Hepatocyte (in vitro differentiated cells): Measurements from ENCODE around the gene IFNA7.

Experiments
- EZH2 ChIP-seq: fragments of 200-600 bp; sonication (generic); IDR thresholded peaks from 2 replicates; pipeline ENCODE4 v1.6.1; 2016; ENCODE audit warnings: antibody characterized with exemption, mild to moderate bottlenecking, borderline replicate concordance
- EZH2phosphoT487 ChIP-seq: fragments of 200-600 bp; sonication (generic); IDR thresholded peaks from one replicate; pipeline ENCODE4 v1.6.1; 2018; ENCODE audit warnings: antibody characterized with exemption, mild to moderate bottlenecking, low read depth, moderate library complexity; ENCODE audit not compliant: unreplicated experiment, severe bottlenecking
- TF ChIP-seq, protein P1 (sequence below): fragments of 200-600 bp; sonication (generic); IDR thresholded peaks from 2 replicates; pipeline ENCODE4 v1.5.1; 2016; ENCODE audit warnings: antibody characterized with exemption, mild to moderate bottlenecking; ENCODE audit not compliant: poor library complexity

DNA sequence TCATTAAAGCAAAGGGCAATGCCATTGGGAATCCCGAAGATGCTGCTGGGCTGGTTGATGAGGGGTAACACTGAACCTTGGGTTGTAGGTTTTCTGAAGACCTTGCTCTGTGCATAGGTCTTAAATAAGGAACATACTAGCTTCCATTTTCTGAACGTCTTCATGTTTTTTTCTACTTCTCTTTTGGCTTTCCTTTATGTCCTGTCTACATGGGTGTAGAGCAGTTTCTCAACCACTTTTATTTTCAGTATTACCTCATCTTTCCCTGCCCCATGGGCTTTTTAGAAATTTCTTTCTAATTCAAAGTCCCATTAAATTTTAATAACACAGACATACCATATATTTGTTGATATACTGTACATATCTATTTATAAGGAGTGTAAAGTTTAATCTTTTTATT, 37.9 kb upstream of the IFNA7 start, which contains the start of gene IFNA14:
- TF ChIP-seq, protein P1, sequence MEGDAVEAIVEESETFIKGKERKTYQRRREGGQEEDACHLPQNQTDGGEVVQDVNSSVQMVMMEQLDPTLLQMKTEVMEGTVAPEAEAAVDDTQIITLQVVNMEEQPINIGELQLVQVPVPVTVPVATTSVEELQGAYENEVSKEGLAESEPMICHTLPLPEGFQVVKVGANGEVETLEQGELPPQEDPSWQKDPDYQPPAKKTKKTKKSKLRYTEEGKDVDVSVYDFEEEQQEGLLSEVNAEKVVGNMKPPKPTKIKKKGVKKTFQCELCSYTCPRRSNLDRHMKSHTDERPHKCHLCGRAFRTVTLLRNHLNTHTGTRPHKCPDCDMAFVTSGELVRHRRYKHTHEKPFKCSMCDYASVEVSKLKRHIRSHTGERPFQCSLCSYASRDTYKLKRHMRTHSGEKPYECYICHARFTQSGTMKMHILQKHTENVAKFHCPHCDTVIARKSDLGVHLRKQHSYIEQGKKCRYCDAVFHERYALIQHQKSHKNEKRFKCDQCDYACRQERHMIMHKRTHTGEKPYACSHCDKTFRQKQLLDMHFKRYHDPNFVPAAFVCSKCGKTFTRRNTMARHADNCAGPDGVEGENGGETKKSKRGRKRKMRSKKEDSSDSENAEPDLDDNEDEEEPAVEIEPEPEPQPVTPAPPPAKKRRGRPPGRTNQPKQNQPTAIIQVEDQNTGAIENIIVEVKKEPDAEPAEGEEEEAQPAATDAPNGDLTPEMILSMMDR, result no peak
- TF ChIP-seq EZH2 (no peak), EZH2phosphoT487 (no peak)
